GM13976 (cell line): ENCODE results near the gene CDH13.

Source experiments
- DNase-seq: peaks from one replicate; pipeline ENCODE4 v3.0.0; 2012; ENCODE audit warnings: low spot score
- CTCF ChIP-seq: IDR thresholded peaks from 2 replicates; pipeline ENCODE4 v1.5.1; 2012; ENCODE audit warnings: borderline replicate concordance, mild to moderate bottlenecking; ENCODE audit not compliant: insufficient read depth; ENCODE audit errors: extremely low read depth, missing control alignments, control extremely low read depth
- in situ Hi-C: fragments of 300-500 bp; cut with MboI; formaldehyde crosslinking; loops from one replicate; pipeline ENCODE4 v1.12.0; 2022; ENCODE audit warnings: low sequenced_read_pairs, mixed read lengths, inconsistent platforms; ENCODE audit not compliant: unreplicated experiment

Gene CDH13

DNA sequence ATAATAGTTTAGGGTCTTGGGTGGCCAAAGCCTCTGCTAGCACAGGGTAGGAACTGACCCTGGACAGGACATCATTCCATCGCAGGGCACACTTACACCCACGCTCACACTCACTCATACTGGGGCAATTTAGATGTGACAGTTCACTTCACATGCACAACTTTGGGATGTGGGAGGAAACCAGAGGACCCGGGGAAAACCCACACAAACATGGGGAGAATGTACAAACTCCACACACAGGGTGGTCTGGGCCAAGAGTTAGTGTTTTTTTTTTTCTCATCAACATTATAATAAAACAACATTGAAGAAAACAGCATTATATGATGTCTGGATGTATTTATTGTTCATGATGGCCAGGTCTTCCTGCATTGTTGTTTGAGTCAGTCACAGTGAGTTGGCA lies 93.6 kb downstream of the CDH13 start:
- no peak for TF ChIP-seq CTCF
- in situ Hi-C loops, result no loop called here
- DNase-seq, result no peak

GRCh38 chr16:82726306-82726705 lies 99.5 kb downstream of the CDH13 start:
- no peak for DNase-seq
- in situ Hi-C loops, result no loop called here
- TF ChIP-seq CTCF, result no peak

DNA sequence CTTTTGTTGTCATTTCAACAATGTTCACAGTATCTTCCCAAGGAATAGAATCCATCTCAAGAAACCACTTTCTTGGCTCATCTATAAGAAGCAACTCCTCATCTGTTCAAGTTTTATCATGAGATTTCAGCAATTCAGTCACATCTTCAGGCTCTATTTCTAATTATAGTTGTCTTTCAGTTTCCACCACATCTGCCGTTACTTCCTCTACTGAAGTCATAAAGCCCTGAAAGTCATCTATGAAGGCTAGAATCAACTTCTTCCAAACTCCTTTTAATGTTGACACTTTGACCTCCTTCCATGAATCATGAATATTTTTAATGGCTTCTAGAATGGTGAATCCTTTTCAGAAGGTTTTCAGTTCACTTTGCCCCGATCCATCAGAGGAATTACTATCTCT lies 102.1 kb downstream of the CDH13 start:
- no peak for TF ChIP-seq CTCF
- in situ Hi-C loops, result no loop called here
- DNase-seq, result no peak

DNA sequence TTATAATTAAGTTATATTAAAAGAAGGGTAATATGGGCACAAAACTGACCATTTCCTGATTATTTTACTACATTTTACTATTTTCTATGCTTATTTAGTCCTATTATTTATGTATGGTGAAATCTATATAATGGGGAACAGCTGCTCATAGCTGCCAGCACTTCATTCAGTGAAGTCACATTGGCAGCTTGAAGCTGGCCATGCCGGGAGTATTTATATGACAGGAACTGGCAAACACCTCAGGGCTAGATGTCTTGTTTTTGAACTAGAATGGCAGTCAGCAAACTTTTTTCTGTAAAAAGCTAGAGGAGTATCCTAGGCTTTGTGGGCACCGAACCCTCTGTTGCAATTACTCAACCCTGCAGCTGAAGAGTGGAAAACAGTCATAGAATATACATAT lies 104.1 kb downstream of the CDH13 start:
- in situ Hi-C loops, result no loop called here
- no peak for TF ChIP-seq CTCF
- DNase-seq, result no peak

DNA sequence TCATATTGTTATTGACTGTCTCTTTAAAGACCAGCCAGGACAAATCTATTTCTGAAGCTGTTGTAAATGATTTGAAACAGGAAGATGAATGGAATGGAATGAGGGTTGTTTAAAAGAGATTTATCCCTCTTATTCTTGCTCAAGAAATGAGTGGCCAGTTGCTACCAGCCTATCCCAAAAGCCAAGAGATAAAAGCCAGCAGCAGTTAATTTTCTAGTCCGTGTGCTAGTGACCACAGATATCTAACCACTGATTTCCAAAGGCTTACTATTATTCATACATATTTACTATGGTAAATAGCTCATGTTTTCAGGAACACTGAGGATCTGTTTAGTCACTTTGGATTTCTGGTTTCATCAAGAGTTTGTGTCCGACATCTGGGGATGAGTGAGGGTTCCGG lies 105.7 kb downstream of the CDH13 start:
- in situ Hi-C loops, result no loop called here
- no peak for DNase-seq
- TF ChIP-seq CTCF, result no peak

GRCh38 chr16:82735186-82735585 lies 108.4 kb downstream of the CDH13 start:
- no peak for TF ChIP-seq CTCF
- no peak for DNase-seq
- in situ Hi-C loops, result no loop called here

DNA sequence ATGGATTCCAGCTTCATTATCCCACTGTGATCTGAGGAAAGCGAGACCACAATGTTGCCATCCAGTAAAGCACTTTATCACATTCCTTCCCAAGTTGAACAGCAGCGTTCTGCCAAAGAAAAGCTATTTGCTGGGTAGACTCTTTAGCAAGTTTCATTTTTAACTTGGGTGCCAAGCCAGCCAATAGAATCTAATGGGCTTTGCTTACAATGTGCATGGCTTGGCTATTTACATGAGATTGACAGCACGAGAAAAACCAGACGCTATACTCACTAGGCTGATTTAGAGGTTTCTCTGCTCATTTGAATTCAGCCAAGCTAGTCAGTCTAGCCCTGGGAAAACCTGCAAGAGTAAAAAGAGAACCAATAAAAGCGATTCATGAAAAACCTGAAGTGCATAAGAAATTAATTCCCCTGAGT lies 108.9 kb downstream of the CDH13 start:
- TF ChIP-seq CTCF, result no peak
- in situ Hi-C loops, result no loop called here
- DNase-seq, result no peak
